Naive thymus-derived CD8-positive, alpha-beta T cell (primary cell): Measurements from ENCODE around the gene TRIM31. TPM values are rescaled to one million over a fixed set of nuclear protein-coding genes. Genes with fewer than 3 reads are reported as not detected.
A peak's percentile ranks its signal among the peaks of the same experiment; 100 is the strongest.

Experiments
- ATAC-seq, 2 donors: fragments of 150-1000 bp; cut with Tn5 transposase in 1 of 2; sonication (Bioruptor Pico), chemical (Tn5 transposase) in 1 of 2; 1 replicate in 1 of 2; 2 replicates in 1 of 2; pipeline ENCODE4 v1.10.0; 2021; ENCODE audit warnings: mild to moderate bottlenecking in 2 of 2, moderate library complexity in 2 of 2
- POLR2A ChIA-PET: fragments of 350-600 bp; sonication (Branson Sonifier 250); formaldehyde crosslinking; loops from one replicate; lab custom pipeline; 2021; ENCODE audit warnings: antibody characterized with exemption; lab: Charles Lee
- DNase-seq, 10 donors: peaks; one replicate each; pipeline versions ENCODE4 v3.0.0 to v3.0.0-alpha.2; 2020 to 2022
- H3K27ac Mint-ChIP-seq, 10 donors: one replicate each; pipeline ENCODE4 v1.8.0; 2020 to 2022; ENCODE audit warnings: mild to moderate bottlenecking in 10 of 10, mixed read lengths in 10 of 10, moderate library complexity in 4 of 10, inconsistent platforms in 1 of 10
- H3K27me3 Mint-ChIP-seq, 5 donors: one replicate each; pipeline ENCODE4 v1.8.0; 2021 to 2022; ENCODE audit warnings: mixed read lengths in 5 of 5
- H3K36me3 Mint-ChIP-seq, 3 donors: one replicate each; pipeline ENCODE4 v1.8.0; 2020 to 2022; ENCODE audit warnings: mixed read lengths in 3 of 3, mild to moderate bottlenecking in 2 of 3, inconsistent platforms in 1 of 3
- H3K4me1 Mint-ChIP-seq, 4 donors: one replicate each; pipeline ENCODE4 v1.8.0; 2021 to 2022; ENCODE audit warnings: mixed read lengths in 4 of 4
- H3K4me3 Mint-ChIP-seq, 10 donors: one replicate each; pipeline ENCODE4 v1.8.0; 2020 to 2022; ENCODE audit warnings: mild to moderate bottlenecking in 10 of 10, mixed read lengths in 10 of 10, moderate library complexity in 6 of 10, inconsistent platforms in 1 of 10
- H3K9me3 Mint-ChIP-seq, 9 donors: one replicate each; pipeline ENCODE4 v1.8.0; 2020 to 2022; ENCODE audit warnings: mixed read lengths in 9 of 9, mild to moderate bottlenecking in 3 of 9, inconsistent platforms in 1 of 9, moderate library complexity in 1 of 9
- polyA plus RNA-seq, 3 donors: library from polyadenylated mRNA; unstranded; fragments of 300-500 nt; fragmentation: Illumina TruSeq; gene quantifications; one replicate each; pipeline ENCODE4 v1.2.3, GENCODE V29; 2021
- total RNA-seq, 8 experiments: library from RNA in 2 of 8; stranded (reverse) in 2 of 8; gene quantifications; one replicate each; pipeline ENCODE4 v1.2.3 and lab custom pipeline; 2021 to 2026

Gene TRIM31
- total and polyA plus RNA-seq, 5 experiments from 2014 or later: 0.07 TPM; not detected in 4

DNA sequence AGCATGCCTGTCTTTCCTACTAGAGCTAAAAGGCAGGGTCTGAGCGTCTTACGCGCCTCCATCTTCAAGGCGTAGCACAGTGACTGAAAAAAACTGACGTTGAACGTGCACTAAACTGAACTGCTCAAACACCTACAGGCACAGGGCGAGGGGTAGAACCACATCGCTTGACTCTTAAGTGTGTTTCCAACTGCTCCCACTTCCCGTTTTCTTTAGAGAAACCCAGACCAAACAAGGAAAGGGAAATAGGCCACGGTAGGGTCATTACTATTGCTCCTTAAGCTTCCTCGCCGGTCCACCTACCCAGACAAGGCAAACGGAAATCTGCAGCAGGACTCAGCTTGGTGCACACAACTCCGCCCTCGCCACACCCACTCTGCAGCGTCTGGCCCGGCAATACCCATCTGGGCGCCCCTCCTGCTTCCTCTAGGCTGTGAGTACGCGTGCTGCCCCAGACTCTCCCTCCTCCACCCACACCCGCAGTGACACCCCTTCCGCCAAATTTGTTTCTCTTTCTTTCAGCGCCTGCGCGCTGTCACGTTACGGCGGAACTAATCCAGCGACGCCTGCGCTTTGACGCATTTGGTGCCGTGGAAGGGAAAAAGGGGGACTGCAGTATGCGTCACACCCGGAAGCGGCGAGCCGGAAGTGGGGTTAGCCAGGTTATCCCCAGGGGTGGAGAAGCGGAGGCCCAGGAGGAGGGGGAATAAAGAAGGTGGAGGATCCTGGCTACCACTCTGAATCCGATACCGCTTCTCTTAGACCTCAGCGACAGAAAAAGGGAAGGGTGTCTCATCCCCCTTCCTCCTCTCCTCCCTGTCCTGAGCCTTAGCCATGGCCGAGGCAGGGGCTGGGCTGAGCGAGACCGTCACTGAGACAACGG lies 46.1 kb downstream of the TRIM31 start, which contains the start of gene PPP1R11:
Gene PPP1R11, plus strand, starts transcription at position 622 of the 883 bp plus-strand sequence. Its CDS starts 213 bp downstream, at position 835.
- no peaks in the 10 kb centered on the region for H3K9me3 Mint-ChIP-seq
- POLR2A ChIA-PET: interaction anchor here (0.5 to 2.4 kb wide), 13 partner anchors 9 to 1480 kb away, joined by 3 to 20 read pairs (median 5); partner anchors contain the start of genes MDC1, TRIM26 and TRIM39
- peak within 1 kb of the TSS; percentile 97 to 100 (median 99) for H3K27ac Mint-ChIP-seq
- DNase-seq (peak; percentile 94 to 99 (median 98)), ATAC-seq (peak; percentile 95 to 96)
- H3K4me1 Mint-ChIP-seq: peaks cover 36 to 75% (median 59%) of the 10 kb centered on the region in 4 donors
- H3K4me3 Mint-ChIP-seq: peak within 1 kb of the TSS; percentile 86 to 99 (median 98)
- H3K27me3 Mint-ChIP-seq: peaks cover 6 to 22% (median 14%) of the 10 kb centered on the region in 5 donors
- peaks cover 15 to 68% (median 23%) of the 10 kb centered on the region in 3 donors for H3K36me3 Mint-ChIP-seq

DNA sequence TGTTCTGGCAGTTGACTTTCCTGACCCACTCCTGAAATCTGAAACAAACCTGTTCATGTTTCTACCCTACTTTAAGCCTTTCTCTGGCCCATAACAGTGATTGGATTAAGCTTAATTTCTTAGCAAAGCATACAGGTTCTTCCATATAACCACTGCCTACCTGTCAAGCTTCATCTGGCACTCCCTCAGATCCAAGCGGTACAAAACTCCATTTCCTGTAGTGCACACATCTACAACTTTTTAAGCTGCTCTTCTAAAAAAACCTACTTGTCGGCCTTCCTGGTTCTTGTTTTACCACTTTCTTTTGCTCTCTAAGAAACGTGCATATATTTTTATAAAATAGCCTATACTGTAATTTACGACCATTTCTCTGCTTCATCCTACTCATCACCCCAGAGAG lies 46.8 kb downstream of the TRIM31 start:
- POLR2A ChIA-PET: interaction anchor here (0.5 to 2.4 kb wide), 13 partner anchors 8 to 1479 kb away, joined by 3 to 20 read pairs (median 5); partner anchors contain the start of genes MDC1, TRIM26 and TRIM39
- Mint-ChIP-seq H3K9me3 (no peaks in the 10 kb centered on the region), H3K27ac (peak overlapping the region; percentile 97 to 100 (median 99)), H3K27me3 (peaks cover 3 to 15% (median 9%) of the 10 kb centered on the region in 5 donors), H3K4me1 (peaks cover 34 to 76% (median 57%) of the 10 kb centered on the region in 4 donors), H3K36me3 (peaks cover 15 to 69% (median 23%) of the 10 kb centered on the region in 3 donors), H3K4me3 (peak overlapping the region; percentile 86 to 99 (median 98))
- ATAC-seq: no peak
- no peak for DNase-seq

DNA sequence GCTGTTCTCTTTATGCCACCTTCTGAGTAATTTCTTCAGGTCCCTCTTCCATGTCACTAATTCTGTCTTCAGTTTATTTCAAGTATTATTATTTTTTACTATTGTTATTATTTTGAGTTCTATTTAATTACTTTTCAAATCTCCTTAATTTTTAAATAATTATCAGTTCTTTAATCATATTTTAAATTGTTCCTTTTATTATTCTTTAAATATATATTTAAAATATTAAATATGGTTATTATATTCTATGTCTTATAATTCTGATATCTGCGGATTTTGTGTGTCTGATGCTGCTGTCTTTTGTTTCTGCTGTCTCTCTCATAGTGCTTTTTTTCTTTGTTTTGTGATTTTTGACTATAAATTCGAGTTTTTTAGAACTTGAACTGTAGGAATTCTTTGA lies 49.6 kb downstream of the TRIM31 start:
- no peaks in the 10 kb centered on the region for H3K9me3 Mint-ChIP-seq
- H3K4me1 Mint-ChIP-seq: peaks cover 29 to 73% (median 51%) of the 10 kb centered on the region in 4 donors
- H3K4me3 Mint-ChIP-seq: peak overlapping the region; percentile 14 to 99 (median 65)
- POLR2A ChIA-PET: no interaction called here
- H3K27me3 Mint-ChIP-seq: peaks cover 0 to 4% (median 0%) of the 10 kb centered on the region in 5 donors
- no peak for ATAC-seq
- peak overlapping the region in 6 of 10 donors; percentile 15 to 99 (median 75) for H3K27ac Mint-ChIP-seq
- H3K36me3 Mint-ChIP-seq: peaks cover 0 to 47% (median 1%) of the 10 kb centered on the region in 3 donors
- no peak for DNase-seq

DNA sequence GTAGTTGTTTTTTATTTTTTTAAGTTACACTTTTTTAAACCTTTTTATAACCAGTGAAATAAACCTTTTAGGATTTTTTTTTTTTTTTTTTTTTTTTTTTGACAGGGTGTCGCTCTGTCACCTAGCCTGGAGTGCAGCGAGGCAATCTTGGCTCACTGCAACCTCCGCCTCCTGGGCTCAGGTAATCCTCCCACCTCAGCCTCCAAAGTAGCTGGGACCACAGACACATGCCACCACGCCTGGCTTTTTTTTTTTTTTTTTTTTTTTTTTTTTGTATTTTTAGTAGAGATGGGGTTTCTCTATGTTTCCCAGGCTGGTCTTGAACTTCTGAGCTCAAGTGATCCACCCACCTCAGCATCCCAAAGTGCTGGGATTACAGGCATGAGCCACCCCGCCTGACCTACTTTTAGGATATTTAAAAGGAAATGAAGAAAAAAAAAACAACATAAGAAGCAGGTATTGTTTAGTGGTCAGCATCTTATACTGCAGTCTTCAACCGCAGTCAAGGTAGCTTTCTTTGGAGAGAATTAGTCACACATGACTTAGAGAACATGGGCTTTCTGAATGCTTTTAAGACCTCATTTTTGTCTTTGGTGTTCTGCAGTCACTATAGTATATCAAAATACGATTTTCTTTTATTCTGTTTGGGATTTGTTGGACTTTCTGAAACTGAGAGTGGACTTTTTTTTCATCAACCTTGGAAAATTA lies 50.3 kb downstream of the TRIM31 start:
- no peak for DNase-seq
- peak overlapping the region; percentile 82 to 100 (median 99) for H3K27ac Mint-ChIP-seq
- peaks cover 0 to 49% (median 2%) of the 10 kb centered on the region in 3 donors for H3K36me3 Mint-ChIP-seq
- ATAC-seq: no peak
- POLR2A ChIA-PET: interaction anchor here (0.6 to 3.6 kb wide), 5 partner anchors 12 to 1602 kb away, joined by 3 to 18 read pairs (median 14); partner anchors contain the start of genes HLA-A, RNF39 and TRIM39
- peak overlapping the region; percentile 87 to 100 (median 99) for H3K4me3 Mint-ChIP-seq
- no peaks in the 10 kb centered on the region for H3K27me3 Mint-ChIP-seq
- H3K9me3 Mint-ChIP-seq: no peaks in the 10 kb centered on the region
- peaks cover 22 to 66% (median 44%) of the 10 kb centered on the region in 4 donors for H3K4me1 Mint-ChIP-seq

DNA sequence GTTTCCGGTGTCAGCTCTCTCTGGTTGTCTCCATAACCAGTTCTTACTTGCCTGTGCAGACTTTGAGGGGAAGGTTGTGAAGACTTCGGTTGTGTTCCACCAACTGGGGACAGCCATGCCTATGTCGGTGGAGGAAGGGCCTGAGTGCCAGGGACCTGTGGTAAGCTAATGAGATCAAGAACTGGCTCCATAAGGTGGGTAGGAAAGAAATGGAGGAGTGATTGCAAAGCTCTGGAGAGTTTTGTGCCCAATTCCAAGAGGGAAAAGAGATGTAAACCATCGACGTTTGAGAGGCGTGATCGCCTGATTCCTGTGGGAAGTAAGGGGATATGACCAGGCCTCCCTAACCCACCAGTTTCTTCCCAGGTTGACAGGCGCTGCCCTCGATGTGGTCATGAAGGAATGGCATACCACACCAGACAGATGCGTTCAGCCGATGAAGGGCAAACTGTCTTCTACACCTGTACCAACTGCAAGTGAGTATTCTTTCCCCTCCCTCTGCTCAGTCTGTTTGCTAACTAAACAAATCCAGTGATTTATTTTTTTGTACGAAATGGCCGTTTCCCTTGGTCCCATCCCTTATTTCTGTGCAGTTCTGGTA lies 50.9 kb downstream of the TRIM31 start:
- ATAC-seq (peak; percentile 35 to 55), DNase-seq (peak in 6 of 10 donors; percentile 9 to 77 (median 49))
- Mint-ChIP-seq H3K9me3 (no peaks in the 10 kb centered on the region), H3K27me3 (no peaks in the 10 kb centered on the region), H3K27ac (peak overlapping the region; percentile 97 to 100 (median 99)), H3K4me1 (peaks cover 20 to 61% (median 38%) of the 10 kb centered on the region in 4 donors), H3K36me3 (peaks cover 0 to 53% (median 5%) of the 10 kb centered on the region in 3 donors), H3K4me3 (peak overlapping the region; percentile 87 to 100 (median 99))
- POLR2A ChIA-PET: interaction anchor here (1.1 to 3.6 kb wide), 8 partner anchors 10 to 412 kb away, joined by 3 to 18 read pairs (median 12); partner anchors contain the start of genes HLA-A, RNF39, TRIM26 and TRIM39

DNA sequence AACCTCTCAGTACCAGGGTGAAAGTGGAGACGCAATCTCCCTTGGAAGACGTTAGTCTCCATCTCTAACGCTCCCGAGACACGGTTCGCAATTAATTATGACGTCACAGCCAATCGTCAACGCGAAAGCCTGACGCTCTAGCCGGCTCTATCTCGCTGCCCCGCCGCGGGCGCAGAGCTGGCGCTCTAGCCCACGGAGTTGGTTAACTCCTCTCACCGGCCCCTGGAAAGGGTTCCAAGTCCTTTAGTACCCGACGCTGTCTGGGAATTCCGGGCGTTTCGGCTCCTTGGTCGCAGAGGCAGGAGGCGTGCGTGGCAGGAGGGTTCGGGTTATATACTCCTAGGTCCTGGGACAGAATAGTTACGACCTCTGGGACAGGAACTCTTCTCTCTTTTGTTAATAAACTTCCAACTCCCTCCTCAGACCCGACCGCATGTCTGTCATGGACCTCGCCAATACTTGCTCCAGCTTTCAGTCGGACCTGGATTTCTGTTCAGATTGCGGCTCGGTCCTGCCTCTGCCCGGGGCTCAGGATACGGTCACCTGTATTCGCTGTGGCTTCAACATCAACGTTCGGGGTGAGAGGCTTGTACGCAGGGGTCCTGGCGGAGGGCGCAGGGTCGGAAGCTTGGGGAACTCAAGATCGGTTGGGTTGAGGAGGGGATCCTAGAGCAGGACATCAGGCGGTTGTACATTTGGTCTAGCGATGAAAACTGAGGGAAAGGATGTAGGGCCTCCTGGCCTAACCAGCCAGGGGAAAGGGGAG lies 51.6 kb downstream of the TRIM31 start, which contains the start of gene POLR1H:
Gene POLR1H, plus strand, starts transcription at position 174 of the 766 bp plus-strand sequence. Its CDS starts 260 bp downstream, at position 434.
- POLR2A ChIA-PET: interaction anchor here (0.6 to 3.6 kb wide), 14 partner anchors 8 to 1837 kb away, joined by 3 to 18 read pairs (median 6); partner anchors contain the start of genes HLA-A, RNF39, TRIM26 and TRIM39
- DNase-seq (peak; percentile 70 to 93 (median 85)), ATAC-seq (peak; percentile 87 to 93)
- peaks cover 17 to 54% (median 34%) of the 10 kb centered on the region in 4 donors for H3K4me1 Mint-ChIP-seq
- no peaks in the 10 kb centered on the region for H3K27me3 Mint-ChIP-seq
- H3K27ac Mint-ChIP-seq: peak within 1 kb of the TSS; percentile 97 to 100 (median 99)
- H3K4me3 Mint-ChIP-seq: peak within 1 kb of the TSS; percentile 87 to 100 (median 99)
- peaks cover 0 to 59% (median 5%) of the 10 kb centered on the region in 3 donors for H3K36me3 Mint-ChIP-seq
- H3K9me3 Mint-ChIP-seq: no peaks in the 10 kb centered on the region

DNA sequence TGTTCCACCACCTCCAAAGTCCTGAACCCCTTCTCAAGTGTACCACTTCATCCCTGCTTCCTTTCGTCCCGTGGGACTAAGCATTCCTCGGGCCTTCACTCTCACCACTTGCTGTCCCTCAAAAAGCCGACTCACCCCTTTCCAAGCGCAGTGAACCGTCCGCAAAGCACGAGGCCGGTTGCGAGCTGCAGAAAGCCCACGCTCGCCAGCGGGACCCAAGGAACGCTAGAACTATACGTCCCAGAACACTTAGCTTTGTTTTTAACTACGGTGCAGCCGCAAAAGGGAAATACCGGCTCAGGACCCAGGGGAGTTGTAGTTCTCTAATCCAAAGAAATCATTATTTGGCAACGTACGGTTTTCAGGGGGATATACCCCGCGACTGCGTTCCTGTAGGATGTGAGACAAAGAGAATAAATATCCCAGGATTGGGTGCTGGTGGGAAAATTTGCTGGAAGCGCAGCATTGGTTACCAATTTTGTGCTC lies 52.2 kb downstream of the TRIM31 start:
- peak; percentile 33 to 44 for ATAC-seq
- POLR2A ChIA-PET: interaction anchor here (0.7 to 3.6 kb wide), 12 partner anchors 9 to 419 kb away, joined by 3 to 18 read pairs (median 7); partner anchors contain the start of genes HLA-A, RNF39, TRIM26 and TRIM39
- Mint-ChIP-seq H3K4me1 (peaks cover 14 to 47% (median 30%) of the 10 kb centered on the region in 4 donors), H3K4me3 (peak overlapping the region; percentile 87 to 100 (median 99)), H3K9me3 (no peaks in the 10 kb centered on the region), H3K36me3 (peaks cover 0 to 60% (median 5%) of the 10 kb centered on the region in 3 donors), H3K27me3 (no peaks in the 10 kb centered on the region), H3K27ac (peak overlapping the region; percentile 97 to 100 (median 99))
- peak in 2 of 10 donors; percentile 20 to 26 for DNase-seq

DNA sequence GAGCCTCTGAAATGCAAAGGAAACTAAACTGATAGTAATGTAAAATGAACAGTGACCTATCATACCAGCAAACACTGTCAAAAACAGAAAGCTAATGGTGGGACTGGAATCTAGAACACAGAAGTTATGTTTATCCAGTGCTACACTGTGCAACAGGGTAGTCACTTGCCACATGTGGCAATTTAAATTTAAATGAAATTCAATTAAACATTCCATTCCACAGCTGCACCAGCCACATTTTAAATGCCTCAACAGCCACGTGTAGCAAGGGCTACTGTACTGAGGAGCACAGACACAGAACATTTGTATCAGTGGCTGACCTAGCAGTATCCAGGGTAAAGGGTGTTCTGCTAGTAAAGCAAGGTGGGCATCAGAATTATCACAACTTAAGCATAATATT lies 57.4 kb downstream of the TRIM31 start:
- Mint-ChIP-seq H3K27me3 (no peaks in the 10 kb centered on the region), H3K4me3 (no peak overlapping the region), H3K4me1 (peaks cover 6 to 17% (median 12%) of the 10 kb centered on the region in 4 donors), H3K36me3 (peaks cover 0 to 65% (median 16%) of the 10 kb centered on the region in 3 donors), H3K9me3 (no peaks in the 10 kb centered on the region), H3K27ac (no peak overlapping the region)
- POLR2A ChIA-PET: no interaction called here
- DNase-seq (no peak), ATAC-seq (no peak)

DNA sequence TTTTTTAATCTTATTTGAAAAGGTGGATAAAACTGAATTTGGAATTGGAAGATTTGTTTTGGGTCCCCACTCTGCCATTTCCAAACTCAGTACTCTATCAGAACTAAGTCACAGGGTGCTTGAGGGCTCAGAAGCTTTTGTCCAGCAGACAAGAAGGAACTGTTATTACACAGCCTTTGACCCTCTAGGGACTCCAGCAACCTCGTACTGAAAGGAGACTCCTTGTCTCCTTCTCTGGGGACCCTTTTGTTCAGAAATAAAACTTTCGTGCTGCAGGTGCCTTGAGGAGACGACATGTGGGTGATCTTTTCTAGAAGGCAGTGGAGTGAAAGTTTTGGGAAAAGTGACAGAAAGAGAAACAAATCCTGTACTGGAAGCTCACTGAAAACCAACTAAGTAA lies 59.2 kb downstream of the TRIM31 start:
- H3K27ac Mint-ChIP-seq: no peak overlapping the region
- H3K4me3 Mint-ChIP-seq: no peak overlapping the region
- no peaks in the 10 kb centered on the region for H3K9me3 Mint-ChIP-seq
- peaks cover 0 to 69% (median 16%) of the 10 kb centered on the region in 3 donors for H3K36me3 Mint-ChIP-seq
- ATAC-seq (no peak), DNase-seq (no peak)
- POLR2A ChIA-PET: no interaction called here
- H3K27me3 Mint-ChIP-seq: no peaks in the 10 kb centered on the region
- H3K4me1 Mint-ChIP-seq: peaks cover 5 to 6% (median 5%) of the 10 kb centered on the region in 4 donors
